ENCODE measurements around the gene POLN.

- TF ChIP-seq CTCF (IDR thresholded peaks at IDR 0.05; ENCODE audit: poor library complexity): no peak
- TF ChIP-seq EZH2phosphoT487 (IDR thresholded peaks at IDR 0.05; ENCODE audit: low read depth, severe bottlenecking, unreplicated experiment): no peak
- TF ChIP-seq EZH2 (IDR thresholded peaks at IDR 0.05; ENCODE audit: borderline replicate concordance): peak; percentile 12
These were observed 183.5 kb downstream of the POLN start for GRCh38 chr4:2058264-2059045.
